Colonic mucosa (tissue), 4 donors: ENCODE results near the gene RBM4. TPM values are rescaled to one million over a fixed set of nuclear protein-coding genes. Genes with fewer than 3 reads are reported as not detected.

Source experiments
- DNase-seq: peaks from one replicate; pipeline ENCODE4 v3.0.0-alpha.2; 2020
- H3K27ac ChIP-seq: fragments of 200-600 bp; one replicate; pipeline ENCODE4 v1.8.0; 2021
- H3K27me3 ChIP-seq: fragments of 200-600 bp; one replicate; pipeline ENCODE4 v1.8.0; 2021
- H3K36me3 ChIP-seq: fragments of 200-600 bp; one replicate; pipeline ENCODE4 v1.8.0; 2021
- H3K4me1 ChIP-seq: fragments of 200-600 bp; one replicate; pipeline ENCODE4 v1.8.0; 2021; ENCODE audit warnings: mild to moderate bottlenecking
- H3K4me3 ChIP-seq: fragments of 200-600 bp; one replicate; pipeline ENCODE4 v1.8.0; 2021
- H3K9ac ChIP-seq, 2 donors: one replicate each; pipeline ENCODE4 v1.7.0; 2013; ENCODE audit warnings: control low read depth in 2 of 2, low read depth in 2 of 2, low read length in 2 of 2
- H3K9me3 ChIP-seq: fragments of 200-600 bp; one replicate; pipeline ENCODE4 v1.8.0; 2021
- intact Hi-C: fragments of 100-400 bp; cut with DNase I; formaldehyde crosslinking; loops from one replicate; pipeline ENCODE4 v1.14.1; 2022
- total RNA-seq, 2 donors: library from RNA; stranded (reverse); fragmentation: NEBNext Ultra II Directional in 1 of 2; extraction: Animal tissue kit (Norgen Biotek cat#: 25700) in 1 of 2; gene quantifications; one replicate each; pipeline ENCODE4 v1.2.1, GENCODE V29; 2021
- TF ChIP-seq, protein P1 (sequence below): fragments of 200-600 bp; IDR thresholded peaks from one replicate; pipeline ENCODE4 v1.8.0; 2022; ENCODE audit warnings: antibody characterized with exemption, mild to moderate bottlenecking
- donor health status: healthy.
- donor health status: DM: no; HTN: no; CAD: no.
- donor health status: DM: no; HTN: no; CAD: no.

Gene RBM4
- total RNA-seq, 2 donors from 2014 or later, result 95.4 to 99.0 TPM

DNA sequence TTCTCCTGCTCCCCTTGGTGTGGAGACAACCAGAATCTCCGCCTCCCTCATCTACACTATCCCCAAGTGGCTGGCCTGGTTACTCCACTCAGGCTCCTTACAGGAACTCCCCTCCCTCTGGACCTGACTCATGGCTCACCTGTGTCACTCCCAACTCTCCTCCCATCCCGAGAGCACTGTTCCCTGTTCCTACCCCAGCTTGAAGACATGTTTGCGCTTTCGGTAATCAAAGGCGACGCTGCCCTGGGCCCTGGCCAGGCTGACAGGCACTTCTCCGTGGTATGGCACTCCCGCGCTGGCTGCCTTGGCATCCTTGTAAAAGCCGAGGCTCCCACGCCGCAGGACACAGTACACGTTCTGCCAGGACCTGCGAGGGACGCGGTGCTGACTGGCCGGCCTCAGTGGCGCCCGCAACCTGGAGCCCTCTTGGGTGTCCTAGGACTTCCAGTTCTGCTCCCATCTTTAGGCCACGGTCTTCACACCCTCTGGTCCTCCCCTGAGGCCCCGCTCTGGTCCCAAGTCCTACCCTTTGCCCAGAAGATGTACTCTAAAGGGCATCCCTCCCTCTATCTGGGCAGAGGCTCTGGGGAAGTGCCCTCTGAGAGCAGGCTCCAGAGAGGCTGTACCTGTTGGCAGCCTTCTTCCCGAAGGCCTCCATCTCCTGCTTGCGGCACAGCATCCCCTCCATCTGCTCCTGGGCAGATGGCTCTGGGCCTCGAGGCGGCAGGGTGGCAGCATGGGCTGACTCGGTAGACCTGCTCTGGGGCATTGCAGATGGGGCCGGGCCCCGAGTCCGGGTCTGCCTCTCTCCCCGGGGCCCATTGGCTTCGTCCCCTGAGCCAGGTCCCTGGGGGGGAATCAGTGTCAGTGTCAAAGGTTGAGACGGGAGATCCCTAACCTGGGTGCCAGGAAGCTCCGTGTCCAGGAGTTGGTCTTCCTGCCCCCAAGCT is 48.6 kb downstream of the RBM4 start:
- DNase-seq, result no peak
- H3K9me3 ChIP-seq, result no peaks in the 10 kb centered on the region
- H3K36me3 ChIP-seq, result no peaks in the 10 kb centered on the region
- TF ChIP-seq, protein P1, sequence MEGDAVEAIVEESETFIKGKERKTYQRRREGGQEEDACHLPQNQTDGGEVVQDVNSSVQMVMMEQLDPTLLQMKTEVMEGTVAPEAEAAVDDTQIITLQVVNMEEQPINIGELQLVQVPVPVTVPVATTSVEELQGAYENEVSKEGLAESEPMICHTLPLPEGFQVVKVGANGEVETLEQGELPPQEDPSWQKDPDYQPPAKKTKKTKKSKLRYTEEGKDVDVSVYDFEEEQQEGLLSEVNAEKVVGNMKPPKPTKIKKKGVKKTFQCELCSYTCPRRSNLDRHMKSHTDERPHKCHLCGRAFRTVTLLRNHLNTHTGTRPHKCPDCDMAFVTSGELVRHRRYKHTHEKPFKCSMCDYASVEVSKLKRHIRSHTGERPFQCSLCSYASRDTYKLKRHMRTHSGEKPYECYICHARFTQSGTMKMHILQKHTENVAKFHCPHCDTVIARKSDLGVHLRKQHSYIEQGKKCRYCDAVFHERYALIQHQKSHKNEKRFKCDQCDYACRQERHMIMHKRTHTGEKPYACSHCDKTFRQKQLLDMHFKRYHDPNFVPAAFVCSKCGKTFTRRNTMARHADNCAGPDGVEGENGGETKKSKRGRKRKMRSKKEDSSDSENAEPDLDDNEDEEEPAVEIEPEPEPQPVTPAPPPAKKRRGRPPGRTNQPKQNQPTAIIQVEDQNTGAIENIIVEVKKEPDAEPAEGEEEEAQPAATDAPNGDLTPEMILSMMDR, result no peak
- no peak overlapping the region for H3K9ac ChIP-seq
- no peaks in the 10 kb centered on the region for H3K4me1 ChIP-seq
- H3K4me3 ChIP-seq, result no peak overlapping the region
- intact Hi-C loops, result no loop called here
- no peaks in the 10 kb centered on the region for H3K27me3 ChIP-seq
- no peak overlapping the region for H3K27ac ChIP-seq

DNA sequence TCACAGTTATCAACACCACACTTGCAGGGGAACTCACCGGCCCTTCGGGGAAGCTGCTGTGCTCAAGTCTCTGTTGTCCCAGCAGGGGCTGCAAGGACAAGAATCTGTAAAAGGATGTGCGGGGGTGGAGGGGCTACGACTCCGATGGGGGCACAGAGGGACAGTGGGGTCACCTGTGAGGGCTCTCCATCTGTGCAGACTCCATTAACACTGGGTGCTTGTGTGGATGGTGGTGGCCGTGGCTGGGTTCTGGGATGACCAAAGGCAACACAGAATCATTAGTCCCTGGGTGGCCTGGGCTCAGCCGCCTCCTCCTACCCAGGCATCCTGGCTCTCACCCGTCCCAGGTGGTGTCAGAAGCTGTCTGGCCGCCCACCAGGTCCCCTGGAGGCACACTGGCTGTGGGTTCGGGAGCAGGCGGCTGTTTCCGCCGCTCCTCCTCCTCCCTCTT is 49.4 kb downstream of the RBM4 start:
- no peak overlapping the region for H3K27ac ChIP-seq
- no peaks in the 10 kb centered on the region for H3K27me3 ChIP-seq
- H3K9ac ChIP-seq, result no peak overlapping the region
- DNase-seq, result no peak
- H3K36me3 ChIP-seq, result no peaks in the 10 kb centered on the region
- no peaks in the 10 kb centered on the region for H3K4me1 ChIP-seq
- H3K9me3 ChIP-seq, result no peaks in the 10 kb centered on the region
- H3K4me3 ChIP-seq, result no peak overlapping the region
- TF ChIP-seq, protein P1, result no peak
- intact Hi-C loops, result no loop called here

DNA sequence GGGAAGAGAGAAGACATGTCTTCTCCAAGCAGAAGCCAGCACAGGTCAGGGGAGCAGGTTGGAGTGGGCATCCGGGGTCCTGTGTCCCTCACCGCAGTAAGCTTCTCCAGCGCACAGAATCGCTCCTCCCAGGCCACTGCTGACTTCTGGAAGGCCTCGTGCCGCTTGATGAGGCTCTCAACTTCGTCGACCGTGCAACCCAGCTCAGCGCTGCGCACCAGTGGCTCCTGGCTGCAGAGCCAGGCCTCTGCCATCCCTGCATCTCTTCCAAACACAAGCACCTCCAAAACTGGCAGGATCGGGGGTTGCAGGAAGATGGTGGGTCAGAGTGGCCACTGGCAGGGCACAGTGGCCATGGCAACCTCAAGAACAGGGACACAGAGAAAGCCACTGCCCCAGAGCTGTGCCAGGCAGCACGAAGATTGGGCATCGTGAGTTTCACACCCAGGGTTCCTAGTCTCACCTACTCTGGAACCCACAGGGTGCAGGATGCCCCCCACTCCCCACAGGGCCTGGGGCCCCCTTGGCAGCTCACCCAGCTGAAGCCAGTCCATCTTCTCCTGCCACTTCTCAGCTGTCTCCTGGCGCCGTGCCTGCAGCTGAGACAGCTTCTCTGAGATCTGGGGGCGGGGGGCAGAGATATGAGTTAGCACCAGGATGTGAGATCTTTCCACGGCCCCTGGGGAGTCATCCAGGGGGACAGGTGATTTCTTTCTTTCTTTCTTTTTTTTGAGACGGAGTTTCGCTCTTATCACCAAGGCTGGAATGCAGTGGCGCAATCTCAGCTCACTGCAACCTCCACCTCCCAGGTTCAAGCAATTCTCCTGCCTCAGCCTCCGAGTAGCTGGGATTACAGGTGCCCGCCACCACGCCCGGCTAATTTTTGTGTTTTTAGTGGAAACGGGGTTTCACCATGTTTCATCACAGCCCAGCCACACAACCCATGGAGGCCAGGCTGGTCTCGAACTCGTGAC is 50.3 kb downstream of the RBM4 start:
- no peaks in the 10 kb centered on the region for H3K4me1 ChIP-seq
- no peak overlapping the region for H3K4me3 ChIP-seq
- no peaks in the 10 kb centered on the region for H3K27me3 ChIP-seq
- no peak overlapping the region for H3K27ac ChIP-seq
- TF ChIP-seq, protein P1, result no peak
- intact Hi-C loops, result no loop called here
- no peaks in the 10 kb centered on the region for H3K36me3 ChIP-seq
- no peak for DNase-seq
- no peak overlapping the region for H3K9ac ChIP-seq
- H3K9me3 ChIP-seq, result no peaks in the 10 kb centered on the region

DNA sequence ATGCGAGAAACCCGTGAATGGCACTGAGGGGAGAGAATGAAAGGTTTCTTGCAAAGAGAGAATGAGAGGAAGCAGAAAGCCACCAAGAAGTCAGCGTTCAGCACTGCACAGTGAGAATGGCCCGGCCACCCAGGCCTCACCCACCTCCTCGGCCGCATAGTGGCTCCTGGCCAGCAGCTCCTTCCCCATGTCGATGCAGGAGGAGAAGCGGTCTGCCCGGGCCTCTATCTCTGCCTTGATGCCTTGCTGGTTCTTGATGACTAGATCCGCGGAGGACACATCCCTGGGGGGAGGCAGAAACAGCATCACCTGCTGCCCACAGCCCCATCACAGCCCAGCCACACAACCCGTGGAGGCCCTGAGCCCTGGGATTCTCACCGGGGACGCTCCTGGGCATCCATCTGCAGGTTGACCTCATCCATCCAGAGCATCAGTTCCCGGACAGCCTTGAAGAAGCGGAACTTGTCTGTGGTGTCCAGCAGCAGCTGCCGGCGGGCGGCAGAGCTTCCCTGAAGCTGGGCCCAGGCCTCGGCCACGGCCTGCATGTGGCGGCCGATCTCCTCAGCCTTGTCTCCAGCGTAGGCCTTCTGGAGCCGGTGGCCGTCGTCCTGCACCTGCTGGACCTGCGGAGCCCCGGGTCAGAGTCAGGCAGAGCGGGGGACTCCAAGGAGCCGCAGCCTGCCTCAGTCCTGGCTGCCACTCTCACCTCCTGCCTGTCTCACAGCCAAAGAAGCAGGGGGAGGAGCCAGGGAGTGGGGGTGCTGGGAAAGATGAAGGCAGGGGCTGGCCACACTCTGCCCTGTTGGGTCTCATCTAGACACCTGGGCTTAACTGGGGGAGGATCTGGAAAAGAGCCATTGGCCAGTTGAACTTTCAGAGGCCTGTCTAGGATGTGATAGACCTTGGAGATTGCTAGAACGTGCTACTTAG is 51.4 kb downstream of the RBM4 start:
- Histone ChIP-seq H3K4me1 (no peaks in the 10 kb centered on the region), H3K36me3 (no peaks in the 10 kb centered on the region), H3K27me3 (no peaks in the 10 kb centered on the region), H3K9ac (no peak overlapping the region), H3K4me3 (no peak overlapping the region), H3K27ac (no peak overlapping the region), H3K9me3 (no peaks in the 10 kb centered on the region)
- no peak for DNase-seq
- intact Hi-C loops, result no loop called here
- TF ChIP-seq, protein P1, result no peak
